Measurements from ENCODE around the gene HSPB6. TPM values are rescaled to one million over a fixed set of nuclear protein-coding genes. Genes with fewer than 3 reads are reported as not detected.

Gene HSPB6
- total RNA-seq, 1 experiment from 2014 or later, result 0.37 TPM

- Mint-ChIP-seq H3K27me3 (ENCODE audit: low read depth) (peaks cover 2% of the 10 kb centered on the region; the same call in 1 of the 2 replicates), H3K9me3 (no peaks in the 10 kb centered on the region), H3K27ac (no peak overlapping the region), H3K36me3 (ENCODE audit: insufficient read depth in 1 of 3, low read depth in 3 of 3) (peaks cover 9 to 48% (median 47%) of the 10 kb centered on the region in 3 experiments), H3K4me1 (peaks cover 7 to 8% of the 10 kb centered on the region in 2 experiments), H3K4me3 (no peak overlapping the region; a peak in 1 of 5 replicates)
- no CpG with 5 or more reads among the region's 17 CpGs for whole genome bisulfite sequencing (ENCODE audit: extremely low coverage, insufficient read length, low lambda C conversion rate)
- H2BK120ac ChIP-seq (ENCODE audit: low read depth, low read length, poor library complexity, severe bottlenecking), result no peak overlapping the region
- H3K27ac ChIP-seq (ENCODE audit: insufficient read length, low read depth, low read length), result no peak overlapping the region
- no peak overlapping the region for H3K9ac ChIP-seq (ENCODE audit: extremely low read depth, insufficient read length, low read length)
- no peaks in the 10 kb centered on the region for H4K20me1 ChIP-seq (ENCODE audit: control insufficient read depth, insufficient read depth, insufficient read length)
- H3T11ph ChIP-seq (ENCODE audit: low read length), result no peak overlapping the region
- H3K23me2 ChIP-seq (ENCODE audit: insufficient read length, low read depth, low read length, poor library complexity, severe bottlenecking), result no peaks in the 10 kb centered on the region
- no peak overlapping the region for H2BK20ac ChIP-seq (ENCODE audit: low read depth, low read length, poor library complexity, severe bottlenecking)
- H3K23ac ChIP-seq (ENCODE audit: insufficient read length, low read depth, low read length), result no peak overlapping the region
- H3K27me3 ChIP-seq (ENCODE audit: insufficient read depth, low read length), result no peaks in the 10 kb centered on the region
- no peak overlapping the region for H4K5ac ChIP-seq (ENCODE audit: insufficient read length, low read depth, low read length)
- H2AK5ac ChIP-seq (ENCODE audit: insufficient read length, low read length), result no peak overlapping the region
- DNase-seq, result peak; percentile 19
- no peak overlapping the region for H2BK12ac ChIP-seq (ENCODE audit: insufficient read length, low read depth, low read length)
- no peak overlapping the region for H2AFZ ChIP-seq (ENCODE audit: low read length)
- H2BK15ac ChIP-seq (ENCODE audit: low read depth, low read length), result no peak overlapping the region
- no peak overlapping the region for H3K18ac ChIP-seq (ENCODE audit: insufficient read length, low read depth, low read length)
- no peak overlapping the region for H2BK5ac ChIP-seq (ENCODE audit: insufficient read length, low read length)
- no peak overlapping the region for H4K8ac ChIP-seq (replicated peaks; ENCODE audit: insufficient read length, low read depth, low read length)
- H3K56ac ChIP-seq (ENCODE audit: insufficient read length, low read depth, low read length), result no peak overlapping the region
- H3K79me2 ChIP-seq (ENCODE audit: insufficient read depth, low read length), result no peaks in the 10 kb centered on the region
- no peaks in the 10 kb centered on the region for H3K9me3 ChIP-seq (ENCODE audit: control insufficient read depth, low read depth, low read length)
- TF ChIP-seq CTCF (conservative IDR thresholded peaks at IDR 0.05), result no peak
- no peaks in the 10 kb centered on the region for H3K79me1 ChIP-seq (ENCODE audit: insufficient read depth, low read depth, low read length, poor library complexity, severe bottlenecking)
- H3K4ac ChIP-seq (ENCODE audit: low read depth, low read length), result no peak overlapping the region
- no peak overlapping the region for H3K14ac ChIP-seq (ENCODE audit: insufficient read depth, low read length)
- H3K4me2 ChIP-seq (ENCODE audit: insufficient read depth, insufficient read length, low read length), result no peak overlapping the region
- H4K91ac ChIP-seq (ENCODE audit: insufficient read length, low read depth, low read length), result no peak overlapping the region
- no peaks in the 10 kb centered on the region for H3K4me1 ChIP-seq (ENCODE audit: insufficient read depth, low read length)
Measured at GRCh38 chr19:35764432-35765315, 7.8 kb upstream of the HSPB6 start.

Measured in H9 (cell line).